Measurements from ENCODE around the gene ALK.

GRCh38 chr2:29531626-29532025 is 389.8 kb downstream of the ALK start:
- TF ChIP-seq EZH2phosphoT487 (IDR thresholded peaks at IDR 0.05; ENCODE audit: unreplicated experiment), result no peak
- TF ChIP-seq EZH2 (IDR thresholded peaks at IDR 0.05; ENCODE audit: low read depth, unreplicated experiment), result no peak
- TF ChIP-seq REST (IDR thresholded peaks at IDR 0.05; ENCODE audit: unreplicated experiment), result no peak
- no peak for TF ChIP-seq CTCF (conservative IDR thresholded peaks at IDR 0.05; ENCODE audit: low read depth in 2 of 2)
- TF ChIP-seq POLR2AphosphoS5 (IDR thresholded peaks at IDR 0.05; ENCODE audit: low read depth), result no peak
- TF ChIP-seq CREB1 (CRISPR knock-in tag; IDR thresholded peaks at IDR 0.05; ENCODE audit: low read depth), result no peak
- TF ChIP-seq STAT1 (IDR thresholded peaks at IDR 0.05; ENCODE audit: unreplicated experiment), result no peak
